ENCODE data around the gene PPP1R14B. TPM values are rescaled to one million over a fixed set of nuclear protein-coding genes. Genes with fewer than 3 reads are reported as not detected.

The PPP1R14B gene
- total RNA-seq, 1 donor from 2014 or later = 76.5 TPM

- DNase-seq (peak; percentile 79), ATAC-seq (no peak)
- Histone ChIP-seq H3K36me3 (peaks cover 31% of the 10 kb centered on the region), H3K27ac (peak overlapping the region; percentile 92), H3K27me3 (no peaks in the 10 kb centered on the region), H3K9me3 (no peaks in the 10 kb centered on the region), H3K4me1 (peaks cover 26% of the 10 kb centered on the region), H3K4me3 (peak overlapping the region; percentile 73)
- intact Hi-C loops (cut with DNase I) = no loop called here
- no peak for TF ChIP-seq CTCF (IDR thresholded peaks at IDR 0.05)
Measured at GRCh38 chr11:64268025-64268892, 21.5 kb upstream of the PPP1R14B start.

GRCh38 chr11:64267207-64267945 is 20.6 kb upstream of the PPP1R14B start:
- ATAC-seq (no peak), DNase-seq (no peak)
- Histone ChIP-seq H3K9me3 (no peaks in the 10 kb centered on the region), H3K27me3 (no peaks in the 10 kb centered on the region), H3K36me3 (peaks cover 38% of the 10 kb centered on the region), H3K27ac (peak overlapping the region; percentile 92), H3K4me1 (peaks cover 26% of the 10 kb centered on the region), H3K4me3 (peak overlapping the region; percentile 73)
- intact Hi-C loops (cut with DNase I) = no loop called here
- no peak for TF ChIP-seq CTCF (IDR thresholded peaks at IDR 0.05)

GRCh38 chr11:64266339-64266738 is 19.6 kb upstream of the PPP1R14B start:
- peaks cover 49% of the 10 kb centered on the region for H3K36me3 ChIP-seq
- DNase-seq = no peak
- peaks cover 20% of the 10 kb centered on the region for H3K4me1 ChIP-seq
- no peaks in the 10 kb centered on the region for H3K9me3 ChIP-seq
- intact Hi-C loops (cut with DNase I) = no loop called here
- H3K27me3 ChIP-seq = no peaks in the 10 kb centered on the region
- ATAC-seq = no peak
- H3K4me3 ChIP-seq = no peak overlapping the region
- no peak for TF ChIP-seq CTCF (IDR thresholded peaks at IDR 0.05)
- H3K27ac ChIP-seq = peak overlapping the region; percentile 92

GRCh38 chr11:64265176-64266160 is 18.7 kb upstream of the PPP1R14B start:
- intact Hi-C loops (cut with DNase I) = no loop called here
- peaks cover 54% of the 10 kb centered on the region for H3K36me3 ChIP-seq

More at GRCh38 chr11:64265176-64266160, 18.7 kb upstream of the PPP1R14B start:
- Histone ChIP-seq H3K9me3 (no peaks in the 10 kb centered on the region), H3K27ac (no peak overlapping the region), H3K4me1 (peaks cover 20% of the 10 kb centered on the region), H3K27me3 (no peaks in the 10 kb centered on the region), H3K4me3 (no peak overlapping the region)
- DNase-seq = no peak
- no peak for ATAC-seq
- TF ChIP-seq CTCF (IDR thresholded peaks at IDR 0.05) = no peak

Data from upper lobe of right lung (tissue), 1 donor.